ENCODE measurements around the gene TRIM72.
"Not testable (repeated sequence)": the region's sequence is repeated elsewhere in the genome, so short reads cannot be mapped to it uniquely, and the experiment has no call there.

TRIM72 gene

DNA sequence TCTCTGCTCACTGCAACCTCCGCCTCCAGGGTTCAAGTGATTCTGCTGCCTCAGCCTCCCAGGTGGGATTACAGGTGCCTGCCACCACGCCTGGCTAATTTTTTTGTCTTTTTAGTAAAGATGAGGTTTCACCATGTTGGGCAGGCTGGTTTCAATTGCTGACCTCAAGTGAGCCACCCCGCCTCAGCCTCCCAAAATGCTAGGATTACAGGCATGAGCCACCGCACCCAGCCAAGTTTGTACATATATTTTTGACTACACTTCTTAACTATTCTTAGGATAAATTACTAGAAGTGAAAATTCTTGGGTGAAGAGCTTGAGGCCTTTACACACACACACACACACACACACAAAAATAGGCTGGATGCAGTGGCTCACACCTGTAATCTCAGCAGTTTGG, 44.4 kb downstream of the TRIM72 start:
- no peak for DNase-seq (ENCODE audit: low read depth)

DNA sequence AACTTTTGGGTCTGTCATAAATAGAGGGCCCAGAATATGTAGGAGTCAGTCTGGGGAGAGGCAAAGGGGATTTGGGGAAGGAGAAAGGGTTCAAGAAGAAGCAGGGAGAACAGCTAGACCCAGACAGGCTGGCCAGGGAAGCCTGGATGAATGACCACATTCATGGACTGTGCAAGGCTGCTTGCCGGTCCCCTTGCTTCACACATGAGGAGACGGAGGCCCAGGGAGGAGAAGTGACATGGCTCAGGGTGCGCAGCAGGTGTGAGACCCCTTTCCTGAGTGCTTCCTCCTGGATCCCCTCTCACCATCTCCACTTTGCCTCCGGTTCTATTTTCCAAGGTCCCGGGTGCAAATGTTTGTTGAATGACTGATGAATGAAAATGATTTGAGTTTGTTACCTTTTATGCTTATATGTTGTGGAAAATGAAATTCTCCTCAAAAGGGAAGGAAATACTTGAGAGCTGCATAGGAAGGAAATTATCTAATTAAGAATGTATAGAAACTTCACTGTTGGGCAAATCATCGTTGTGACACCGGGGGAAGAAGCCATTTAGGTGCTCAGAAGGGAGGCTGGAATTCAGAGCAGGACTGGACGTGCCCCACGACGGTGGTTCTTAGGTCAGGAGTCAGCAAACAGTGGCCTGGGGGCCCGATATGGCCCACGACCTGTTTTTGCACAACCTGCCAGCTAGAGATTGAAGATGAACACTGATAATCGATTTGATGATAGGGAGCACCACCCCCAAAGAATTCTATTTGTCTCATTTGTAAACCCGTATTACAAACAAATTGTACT, 46.4 kb downstream of the TRIM72 start:
- DNase-seq (ENCODE audit: low read depth) = no peak

GRCh38 chr16:31262084-31262483, 48.2 kb downstream of the TRIM72 start:
- DNase-seq (ENCODE audit: low read depth) = no peak

GRCh38 chr16:31265329-31266245, 51.7 kb downstream of the TRIM72 start:
- DNase-seq (ENCODE audit: low read depth) = peak; percentile 50

DNA sequence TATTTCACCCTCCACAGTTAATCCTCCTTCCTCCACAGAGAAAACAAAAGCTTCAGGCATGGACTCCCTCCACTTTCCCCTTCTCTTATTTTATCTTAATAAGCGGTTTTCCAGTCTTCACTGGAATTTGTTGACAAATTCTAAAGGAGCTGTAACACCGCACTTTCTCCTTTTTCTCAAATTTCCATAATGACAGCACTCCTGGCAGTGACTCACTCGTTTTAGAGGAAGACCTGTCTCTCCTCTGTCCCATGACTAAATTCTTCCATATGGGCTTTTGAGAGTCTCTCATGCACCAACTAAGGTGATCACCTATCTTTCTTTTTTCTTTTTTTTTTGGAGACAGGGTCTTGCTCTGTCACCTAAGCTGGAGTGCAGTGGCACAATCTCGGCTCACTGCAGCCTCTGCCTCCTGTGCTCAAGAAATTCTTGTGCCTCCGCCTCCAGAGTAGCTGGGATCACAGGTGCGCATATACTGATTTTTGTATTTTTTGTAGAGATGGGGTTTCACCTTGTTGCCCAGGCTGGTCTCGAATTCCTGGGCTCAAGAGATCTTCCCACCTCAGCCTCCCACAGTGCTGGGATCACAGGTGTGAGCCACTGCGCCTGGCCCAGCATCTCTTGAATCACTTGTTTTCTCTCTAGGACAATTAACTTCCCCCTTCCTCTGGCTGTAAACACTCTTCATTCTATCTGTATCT, 53.6 kb downstream of the TRIM72 start:
- no peak for DNase-seq (ENCODE audit: low read depth)

GRCh38 chr16:31268033-31268365, 54.1 kb downstream of the TRIM72 start:
- DNase-seq (ENCODE audit: low read depth) = no peak

DNA sequence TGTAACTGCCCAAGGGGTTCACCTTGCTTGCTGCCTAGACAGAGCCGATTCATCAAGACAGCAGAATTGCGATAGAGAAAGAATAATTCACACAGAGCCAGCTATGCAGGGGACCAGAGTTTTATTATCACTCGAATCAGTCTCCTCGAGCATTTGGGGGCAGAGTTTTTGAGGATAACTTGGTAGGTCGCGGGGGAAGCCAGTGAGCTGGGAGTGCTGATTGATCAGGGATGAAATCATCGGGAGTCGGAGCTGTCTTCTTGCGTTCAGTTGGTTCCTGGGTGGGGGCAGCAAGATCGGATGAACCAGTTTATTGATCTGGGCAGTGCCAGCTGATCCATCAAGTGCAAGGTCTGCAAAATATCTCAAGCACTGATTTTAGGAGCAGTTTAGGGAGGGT, 55.0 kb downstream of the TRIM72 start:
- no peak for DNase-seq (ENCODE audit: low read depth)

DNA sequence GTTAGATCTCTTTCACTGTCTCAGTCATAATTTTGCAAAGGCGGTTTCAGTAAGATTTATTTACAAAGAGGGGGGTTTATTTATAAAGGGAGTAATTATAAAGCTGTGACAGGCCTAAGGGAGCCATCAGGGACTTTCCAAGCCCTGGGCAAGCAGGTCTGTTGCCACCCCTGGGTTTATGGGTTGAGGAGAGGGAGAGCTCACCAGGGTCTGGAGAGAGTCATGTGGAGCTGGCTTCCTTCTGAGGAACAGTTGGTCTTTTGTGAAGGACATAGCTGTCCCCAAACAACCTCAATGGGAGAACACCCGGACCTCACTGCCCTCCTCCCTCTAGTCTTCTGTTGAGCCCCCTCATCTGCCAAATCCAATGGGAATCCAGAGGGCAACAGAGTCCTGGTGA, 55.6 kb downstream of the TRIM72 start:
- no peak for DNase-seq (ENCODE audit: low read depth)

DNA sequence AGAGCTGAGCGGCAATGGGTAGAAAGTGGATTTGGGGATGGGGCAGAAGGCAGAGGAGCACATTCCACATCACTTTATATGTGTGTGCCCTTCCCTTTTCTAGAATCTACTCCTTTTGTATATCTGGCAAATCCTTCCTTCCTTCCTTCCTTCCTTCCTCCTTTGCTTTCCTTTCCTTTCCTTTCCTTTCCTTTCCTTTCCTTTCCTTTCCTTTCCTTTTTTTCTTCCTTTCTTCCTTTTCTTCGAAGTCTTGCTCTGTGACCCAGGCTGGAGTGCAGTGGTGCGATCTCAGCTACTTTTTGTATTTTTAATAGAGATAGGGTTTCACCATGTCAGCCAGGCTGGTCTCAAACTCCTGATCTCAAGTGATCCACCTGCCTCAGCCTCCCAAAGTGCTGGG, 56.1 kb downstream of the TRIM72 start:
- DNase-seq (ENCODE audit: low read depth) = not testable (repeated sequence)

DNA sequence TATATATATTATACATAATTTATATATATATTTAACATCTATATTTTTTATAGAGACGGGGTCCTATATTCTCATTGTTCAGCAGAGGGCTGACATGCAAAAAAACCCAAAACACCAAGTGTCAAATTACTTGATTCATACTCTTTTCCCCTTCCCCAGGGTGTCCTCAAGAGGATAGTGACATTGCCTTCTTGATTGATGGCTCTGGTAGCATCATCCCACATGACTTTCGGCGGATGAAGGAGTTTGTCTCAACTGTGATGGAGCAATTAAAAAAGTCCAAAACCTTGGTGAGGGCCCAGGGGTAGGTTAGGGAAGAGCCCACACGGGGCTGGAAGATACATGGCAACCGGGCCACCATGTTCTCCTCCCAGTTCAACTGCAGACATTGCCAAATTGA, 56.9 kb downstream of the TRIM72 start:
- no peak for DNase-seq (ENCODE audit: low read depth)

- DNase-seq (ENCODE audit: low read depth) = no peak
Observed at GRCh38 chr16:31271621-31272190, 57.8 kb downstream of the TRIM72 start.

DNA sequence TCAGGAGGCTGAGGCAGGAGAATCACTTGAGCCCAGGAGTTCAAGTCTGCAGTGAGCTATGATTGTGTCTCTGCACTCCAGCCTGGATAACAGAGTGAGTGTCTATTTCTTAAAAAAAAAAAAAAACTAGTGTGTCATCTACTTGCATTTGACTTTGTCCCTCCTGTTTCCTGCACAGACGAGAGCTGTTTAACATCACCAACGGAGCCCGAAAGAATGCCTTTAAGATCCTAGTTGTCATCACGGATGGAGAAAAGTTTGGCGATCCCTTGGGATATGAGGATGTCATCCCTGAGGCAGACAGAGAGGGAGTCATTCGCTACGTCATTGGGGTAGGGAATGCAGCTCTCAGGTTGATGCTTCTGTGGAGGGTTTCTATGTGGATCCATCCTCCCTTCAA, 59.3 kb downstream of the TRIM72 start:
- DNase-seq (ENCODE audit: low read depth) = no peak

GRCh38 chr16:31273676-31274075, 59.8 kb downstream of the TRIM72 start:
- no peak for DNase-seq (ENCODE audit: low read depth)

GRCh38 chr16:31274831-31275816, 61.2 kb downstream of the TRIM72 start:
- no peak for DNase-seq (ENCODE audit: low read depth)

GRCh38 chr16:31276600-31276999, 62.7 kb downstream of the TRIM72 start:
- no peak for DNase-seq (ENCODE audit: low read depth)

DNA sequence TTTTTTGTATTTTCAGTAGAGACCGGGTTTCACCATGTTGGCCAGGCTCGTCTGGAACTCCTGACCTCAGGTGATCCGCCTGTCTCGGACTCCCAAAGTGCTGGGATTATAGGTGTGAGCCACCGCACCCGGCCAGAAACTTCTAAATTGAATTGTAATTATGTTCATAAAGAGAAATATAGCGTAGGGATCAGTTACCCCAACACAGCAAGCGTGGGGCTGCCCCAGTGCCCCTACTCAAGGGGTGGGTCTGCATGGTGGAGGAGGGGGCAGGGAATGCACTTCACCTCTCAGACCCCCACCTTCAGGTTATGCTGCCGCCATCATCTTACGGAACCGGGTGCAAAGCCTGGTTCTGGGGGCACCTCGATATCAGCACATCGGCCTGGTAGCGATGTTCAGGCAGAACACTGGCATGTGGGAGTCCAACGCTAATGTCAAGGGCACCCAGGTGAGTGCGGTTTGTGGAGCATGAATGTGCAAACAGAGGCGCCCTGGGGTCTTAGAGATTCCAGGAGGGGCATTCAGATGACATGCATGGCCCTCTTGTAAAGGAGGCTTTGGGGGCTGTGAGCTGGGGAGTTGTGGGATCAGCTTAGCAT, 63.8 kb downstream of the TRIM72 start:
- DNase-seq (ENCODE audit: low read depth) = no peak

DNA sequence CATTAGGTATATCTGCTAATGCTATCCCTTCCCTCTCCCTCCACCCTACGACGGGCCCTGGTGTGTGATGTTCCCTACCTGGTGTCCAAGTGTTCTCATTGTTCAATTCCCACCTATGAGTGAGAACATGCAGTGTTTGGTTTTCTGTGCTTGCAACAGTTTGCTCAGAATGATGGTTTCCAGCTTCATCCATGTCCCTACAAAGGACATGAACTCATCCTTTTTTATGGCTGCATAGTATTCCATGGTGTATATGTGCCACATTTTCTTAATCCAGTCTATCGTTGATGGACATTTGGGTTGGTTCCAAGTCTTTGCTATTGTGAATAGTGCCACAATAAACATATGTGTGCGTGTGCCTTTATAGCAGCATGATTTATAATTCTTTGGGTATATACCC, 64.9 kb downstream of the TRIM72 start:
- not testable (repeated sequence) for DNase-seq (ENCODE audit: low read depth)
